Measurements from ENCODE around the gene MXRA8.

DNA sequence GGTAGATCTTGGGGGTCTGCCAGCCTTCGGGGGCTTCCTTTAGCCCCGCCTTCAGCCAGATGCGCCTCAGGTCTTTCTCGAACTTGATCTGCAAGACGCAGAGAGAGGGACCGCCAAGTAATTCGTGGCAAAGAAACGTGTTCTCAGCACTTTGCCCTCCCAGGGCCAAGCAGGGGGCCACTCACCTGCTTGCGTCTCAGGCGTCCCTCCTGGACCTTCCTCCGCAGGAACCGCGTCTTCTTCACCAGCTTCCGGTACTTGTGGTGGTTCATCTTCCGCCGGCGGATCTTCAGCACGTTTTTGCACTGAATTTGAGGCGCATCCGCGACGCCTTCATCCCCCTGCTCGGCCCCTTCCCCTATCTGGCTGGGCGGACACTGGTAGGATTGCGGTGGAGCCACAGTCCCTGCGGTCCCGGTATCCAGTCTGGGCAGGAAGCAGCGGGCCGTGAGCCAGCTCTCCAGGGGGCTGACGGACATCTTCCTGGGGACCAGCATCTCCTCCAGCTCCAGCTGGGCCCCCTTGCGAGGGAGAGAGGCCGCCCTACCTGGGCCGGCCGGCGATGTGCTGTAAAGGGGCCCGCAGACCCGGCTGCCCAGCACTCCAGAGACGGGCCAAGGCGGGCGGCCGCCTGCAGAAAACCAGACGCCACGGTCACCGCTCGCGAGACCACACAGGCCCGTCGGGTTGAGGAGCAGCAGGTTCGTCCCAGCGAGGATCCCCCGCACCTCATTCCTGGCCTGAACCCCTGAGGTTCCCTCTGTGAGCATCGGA is 15.6 kb upstream of the MXRA8 start:
- TF ChIP-seq RFX1 (IDR thresholded peaks at IDR 0.05) (no peak), ZNF785 (CRISPR knock-in tag; IDR thresholded peaks at IDR 0.05) (no peak), SREBF2 (CRISPR knock-in tag; IDR thresholded peaks at IDR 0.05) (no peak), ZNF589 (CRISPR knock-in tag; IDR thresholded peaks at IDR 0.05; ENCODE audit: low read depth) (no peak), MTF1 (CRISPR knock-in tag; IDR thresholded peaks at IDR 0.05; ENCODE audit: borderline replicate concordance) (no peak), RBM25 (IDR thresholded peaks at IDR 0.05; ENCODE audit: low read depth, low read length, severe bottlenecking) (no peak)
- TF ChIP-seq, protein P1, sequence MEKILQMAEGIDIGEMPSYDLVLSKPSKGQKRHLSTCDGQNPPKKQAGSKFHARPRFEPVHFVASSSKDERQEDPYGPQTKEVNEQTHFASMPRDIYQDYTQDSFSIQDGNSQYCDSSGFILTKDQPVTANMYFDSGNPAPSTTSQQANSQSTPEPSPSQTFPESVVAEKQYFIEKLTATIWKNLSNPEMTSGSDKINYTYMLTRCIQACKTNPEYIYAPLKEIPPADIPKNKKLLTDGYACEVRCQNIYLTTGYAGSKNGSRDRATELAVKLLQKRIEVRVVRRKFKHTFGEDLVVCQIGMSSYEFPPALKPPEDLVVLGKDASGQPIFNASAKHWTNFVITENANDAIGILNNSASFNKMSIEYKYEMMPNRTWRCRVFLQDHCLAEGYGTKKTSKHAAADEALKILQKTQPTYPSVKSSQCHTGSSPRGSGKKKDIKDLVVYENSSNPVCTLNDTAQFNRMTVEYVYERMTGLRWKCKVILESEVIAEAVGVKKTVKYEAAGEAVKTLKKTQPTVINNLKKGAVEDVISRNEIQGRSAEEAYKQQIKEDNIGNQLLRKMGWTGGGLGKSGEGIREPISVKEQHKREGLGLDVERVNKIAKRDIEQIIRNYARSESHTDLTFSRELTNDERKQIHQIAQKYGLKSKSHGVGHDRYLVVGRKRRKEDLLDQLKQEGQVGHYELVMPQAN (IDR thresholded peaks at IDR 0.05; ENCODE audit: borderline replicate concordance) = no peak
- TF ChIP-seq, protein P2, sequence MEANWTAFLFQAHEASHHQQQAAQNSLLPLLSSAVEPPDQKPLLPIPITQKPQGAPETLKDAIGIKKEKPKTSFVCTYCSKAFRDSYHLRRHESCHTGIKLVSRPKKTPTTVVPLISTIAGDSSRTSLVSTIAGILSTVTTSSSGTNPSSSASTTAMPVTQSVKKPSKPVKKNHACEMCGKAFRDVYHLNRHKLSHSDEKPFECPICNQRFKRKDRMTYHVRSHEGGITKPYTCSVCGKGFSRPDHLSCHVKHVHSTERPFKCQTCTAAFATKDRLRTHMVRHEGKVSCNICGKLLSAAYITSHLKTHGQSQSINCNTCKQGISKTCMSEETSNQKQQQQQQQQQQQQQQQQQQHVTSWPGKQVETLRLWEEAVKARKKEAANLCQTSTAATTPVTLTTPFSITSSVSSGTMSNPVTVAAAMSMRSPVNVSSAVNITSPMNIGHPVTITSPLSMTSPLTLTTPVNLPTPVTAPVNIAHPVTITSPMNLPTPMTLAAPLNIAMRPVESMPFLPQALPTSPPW (CRISPR knock-in tag; IDR thresholded peaks at IDR 0.05) = no peak
- TF ChIP-seq, protein P3, sequence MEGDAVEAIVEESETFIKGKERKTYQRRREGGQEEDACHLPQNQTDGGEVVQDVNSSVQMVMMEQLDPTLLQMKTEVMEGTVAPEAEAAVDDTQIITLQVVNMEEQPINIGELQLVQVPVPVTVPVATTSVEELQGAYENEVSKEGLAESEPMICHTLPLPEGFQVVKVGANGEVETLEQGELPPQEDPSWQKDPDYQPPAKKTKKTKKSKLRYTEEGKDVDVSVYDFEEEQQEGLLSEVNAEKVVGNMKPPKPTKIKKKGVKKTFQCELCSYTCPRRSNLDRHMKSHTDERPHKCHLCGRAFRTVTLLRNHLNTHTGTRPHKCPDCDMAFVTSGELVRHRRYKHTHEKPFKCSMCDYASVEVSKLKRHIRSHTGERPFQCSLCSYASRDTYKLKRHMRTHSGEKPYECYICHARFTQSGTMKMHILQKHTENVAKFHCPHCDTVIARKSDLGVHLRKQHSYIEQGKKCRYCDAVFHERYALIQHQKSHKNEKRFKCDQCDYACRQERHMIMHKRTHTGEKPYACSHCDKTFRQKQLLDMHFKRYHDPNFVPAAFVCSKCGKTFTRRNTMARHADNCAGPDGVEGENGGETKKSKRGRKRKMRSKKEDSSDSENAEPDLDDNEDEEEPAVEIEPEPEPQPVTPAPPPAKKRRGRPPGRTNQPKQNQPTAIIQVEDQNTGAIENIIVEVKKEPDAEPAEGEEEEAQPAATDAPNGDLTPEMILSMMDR (IDR thresholded peaks at IDR 0.05 in 2 of 3, conservative IDR thresholded peaks at IDR 0.05 in 1 of 3; ENCODE audit: insufficient read depth in 2 of 3, low read depth in 1 of 3, low read length in 3 of 3) = no peak
